Brain microvascular endothelial cell (primary cell): ENCODE results near the gene LTB4R.

Experiments used
- DNase-seq: peaks from one replicate; pipeline ENCODE4 v3.0.0-alpha.2; 2020
- H3K27ac ChIP-seq: fragments of 250-450 bp; sonication (Bioruptor Pico); 2 replicates; pipeline ENCODE4 v1.5.1; 2020; ENCODE audit warnings: mild to moderate bottlenecking, moderate library complexity
- H3K27me3 ChIP-seq: fragments of 250-450 bp; sonication (Bioruptor Pico); replicated peaks from 2 replicates; pipeline ENCODE4 v1.5.1; 2020; ENCODE audit warnings: mild to moderate bottlenecking
- H3K36me3 ChIP-seq: fragments of 250-450 bp; sonication (Bioruptor Pico); replicated peaks from 2 replicates; pipeline ENCODE4 v1.5.1; 2020; ENCODE audit warnings: mild to moderate bottlenecking
- H3K4me3 ChIP-seq: 2 replicates; pipeline ENCODE4 v1.5.1; 2011; ENCODE audit warnings: low read depth, mild to moderate bottlenecking, control low read depth, low read length, moderate library complexity
- in situ Hi-C: cut with HindIII; loops from 2 replicates; pipeline ENCODE4 v1.10.0; 2017; ENCODE audit warnings: low sequenced_read_pairs, low pct_ligation_motif_present
- TF ChIP-seq, protein P1 (sequence below): IDR thresholded peaks from 2 replicates; pipeline ENCODE4 v1.5.1; 2011; ENCODE audit warnings: low read depth, mild to moderate bottlenecking, moderate library complexity, low read length, control low read depth, inconsistent platforms; ENCODE audit errors: missing control alignments

Gene LTB4R

GRCh38 chr14:24309538-24310264, 1.6 kb upstream of the LTB4R start, which contains the start of gene LTB4R2:
TSS of gene LTB4R2 (plus strand) at chr14:24310140. CDS start at chr14:24310665, 525 bp downstream.
- Histone ChIP-seq H3K27ac (no peak within 1 kb of the TSS), H3K4me3 (peak within 1 kb of the TSS; percentile 45), H3K36me3 (peaks cover 18% of the 10 kb centered on the region), H3K27me3 (no peaks in the 10 kb centered on the region)
- no peak for DNase-seq
- in situ Hi-C loops, result no loop called here
- TF ChIP-seq, protein P1, sequence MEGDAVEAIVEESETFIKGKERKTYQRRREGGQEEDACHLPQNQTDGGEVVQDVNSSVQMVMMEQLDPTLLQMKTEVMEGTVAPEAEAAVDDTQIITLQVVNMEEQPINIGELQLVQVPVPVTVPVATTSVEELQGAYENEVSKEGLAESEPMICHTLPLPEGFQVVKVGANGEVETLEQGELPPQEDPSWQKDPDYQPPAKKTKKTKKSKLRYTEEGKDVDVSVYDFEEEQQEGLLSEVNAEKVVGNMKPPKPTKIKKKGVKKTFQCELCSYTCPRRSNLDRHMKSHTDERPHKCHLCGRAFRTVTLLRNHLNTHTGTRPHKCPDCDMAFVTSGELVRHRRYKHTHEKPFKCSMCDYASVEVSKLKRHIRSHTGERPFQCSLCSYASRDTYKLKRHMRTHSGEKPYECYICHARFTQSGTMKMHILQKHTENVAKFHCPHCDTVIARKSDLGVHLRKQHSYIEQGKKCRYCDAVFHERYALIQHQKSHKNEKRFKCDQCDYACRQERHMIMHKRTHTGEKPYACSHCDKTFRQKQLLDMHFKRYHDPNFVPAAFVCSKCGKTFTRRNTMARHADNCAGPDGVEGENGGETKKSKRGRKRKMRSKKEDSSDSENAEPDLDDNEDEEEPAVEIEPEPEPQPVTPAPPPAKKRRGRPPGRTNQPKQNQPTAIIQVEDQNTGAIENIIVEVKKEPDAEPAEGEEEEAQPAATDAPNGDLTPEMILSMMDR, result no peak

GRCh38 chr14:24310265-24310645, 1.0 kb upstream of the LTB4R start:
- in situ Hi-C loops, result no loop called here
- TF ChIP-seq, protein P1, result no peak
- DNase-seq, result no peak
- Histone ChIP-seq H3K36me3 (peaks cover 14% of the 10 kb centered on the region), H3K27me3 (no peaks in the 10 kb centered on the region), H3K4me3 (no peak overlapping the region), H3K27ac (no peak overlapping the region)

DNA sequence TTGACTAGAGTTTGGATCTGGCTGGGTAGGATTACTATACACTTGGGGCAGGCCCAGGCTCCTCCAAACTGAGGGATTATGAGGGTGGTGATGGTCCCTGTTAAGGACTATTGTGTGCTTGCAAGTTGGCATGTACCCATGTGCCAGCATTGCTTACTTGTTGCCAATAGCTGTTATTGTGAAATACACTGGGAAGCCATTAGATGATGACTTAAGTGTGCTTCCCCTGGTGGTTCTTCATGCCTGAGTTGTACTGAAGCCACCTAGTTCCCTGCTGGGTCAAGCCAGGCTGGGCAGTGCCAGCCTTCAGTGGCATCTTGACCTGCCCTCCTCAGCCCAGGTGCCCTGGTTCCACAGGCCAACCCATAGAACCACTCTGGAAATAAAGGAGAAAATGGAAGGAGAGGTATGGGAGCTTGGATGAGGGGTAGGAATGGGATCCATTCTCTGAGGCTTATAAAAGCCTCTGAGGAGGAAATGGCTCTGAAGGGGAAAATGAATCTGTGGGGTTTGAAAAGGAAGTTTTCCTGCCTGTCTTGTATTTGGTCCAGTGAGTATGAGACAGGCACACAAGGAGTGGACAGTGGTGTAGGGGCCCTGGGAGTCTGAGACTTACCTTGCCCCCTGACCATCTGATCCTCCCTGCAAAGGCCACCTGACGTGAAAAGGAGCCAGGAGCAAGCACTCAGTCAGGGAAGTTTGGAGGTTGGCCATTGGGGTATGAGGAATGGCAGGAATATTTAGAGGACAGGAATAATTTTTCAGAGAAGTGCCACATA, 724 bp downstream of the LTB4R start:
- Histone ChIP-seq H3K36me3 (no peaks in the 10 kb centered on the region), H3K27me3 (no peaks in the 10 kb centered on the region), H3K27ac (no peak overlapping the region), H3K4me3 (no peak overlapping the region)
- in situ Hi-C loops, result no loop called here
- no peak for DNase-seq
- TF ChIP-seq, protein P1, result no peak

DNA sequence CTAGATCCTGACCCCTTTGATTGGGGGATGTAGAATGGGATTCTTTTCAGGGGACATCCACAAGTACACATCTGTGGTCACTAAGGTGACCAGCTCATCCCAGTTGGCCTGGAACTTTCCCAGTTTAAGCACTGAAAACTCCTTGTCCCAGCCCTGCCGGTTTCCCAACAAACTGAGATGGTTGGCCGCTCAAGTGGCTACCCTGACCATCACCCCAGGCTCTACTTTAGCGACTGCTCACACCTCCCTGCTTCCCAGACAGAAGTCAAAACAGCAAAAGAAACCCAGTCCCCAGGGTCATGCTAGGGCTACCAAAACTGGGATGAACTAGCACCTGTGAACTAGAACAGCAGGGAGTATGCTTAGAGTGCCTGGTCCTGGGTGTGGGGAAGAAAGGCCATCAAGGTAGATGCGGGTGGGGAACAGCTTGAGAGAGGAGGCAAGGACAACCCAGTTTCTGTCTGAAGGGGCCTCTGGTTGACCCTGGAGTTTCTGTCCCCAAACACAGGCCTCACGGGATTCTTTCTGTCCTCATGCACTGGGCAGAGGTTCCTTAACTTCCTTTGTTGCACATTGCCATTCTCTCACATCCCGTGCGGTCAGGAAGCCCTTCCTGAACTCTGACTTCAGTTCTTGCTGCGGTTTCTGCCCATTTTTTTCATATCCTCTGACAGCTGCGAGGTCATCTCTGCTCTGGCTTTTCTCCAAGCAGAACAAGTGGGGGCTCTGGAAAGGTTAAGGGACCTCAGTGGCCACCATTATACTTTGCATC, 1.6 kb downstream of the LTB4R start:
- H3K36me3 ChIP-seq, result no peaks in the 10 kb centered on the region
- TF ChIP-seq, protein P1, result no peak
- DNase-seq, result peak; percentile 18
- no peaks in the 10 kb centered on the region for H3K27me3 ChIP-seq
- no peak overlapping the region for H3K27ac ChIP-seq
- in situ Hi-C loops, result no loop called here
- H3K4me3 ChIP-seq, result no peak overlapping the region

- in situ Hi-C loops, result no loop called here
- no peak for DNase-seq
- no peak overlapping the region for H3K27ac ChIP-seq
- TF ChIP-seq, protein P1, result no peak
- no peak overlapping the region for H3K4me3 ChIP-seq
- no peaks in the 10 kb centered on the region for H3K27me3 ChIP-seq
- H3K36me3 ChIP-seq, result no peaks in the 10 kb centered on the region
Observed at GRCh38 chr14:24313913-24314312, 2.6 kb downstream of the LTB4R start.
